ENCODE results near the gene EXOC4. TPM values are rescaled to one million over a fixed set of nuclear protein-coding genes. Genes with fewer than 3 reads are reported as not detected.

EXOC4 gene
- total RNA-seq, 1 experiment from 2014 or later: 71.0 TPM

DNA sequence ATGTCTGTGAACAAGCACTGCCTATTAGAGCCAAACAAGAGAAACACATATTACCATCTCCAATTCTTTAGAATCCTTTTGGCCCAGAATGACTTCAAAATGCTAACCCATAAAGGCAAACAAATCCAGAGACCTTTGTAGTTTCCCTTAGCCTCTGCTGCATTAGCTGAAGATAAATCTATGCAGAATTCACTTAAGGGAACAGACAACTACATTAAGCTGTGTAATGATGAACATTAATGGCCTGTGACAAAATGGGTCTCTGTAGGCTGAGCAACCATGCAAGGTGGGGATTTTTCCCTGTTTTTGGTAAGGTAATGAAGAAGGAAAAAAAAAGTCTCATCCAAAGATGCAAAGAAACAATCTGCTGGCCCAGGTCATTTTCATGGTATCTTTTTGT is 411.6 kb downstream of the EXOC4 start:
- in situ Hi-C loops (cut with HindIII; ENCODE audit: low pct_unique_long_range_greater_than_20kb, low sequenced_read_pairs): no loop called here
- CTCF ChIA-PET: no interaction called here

DNA sequence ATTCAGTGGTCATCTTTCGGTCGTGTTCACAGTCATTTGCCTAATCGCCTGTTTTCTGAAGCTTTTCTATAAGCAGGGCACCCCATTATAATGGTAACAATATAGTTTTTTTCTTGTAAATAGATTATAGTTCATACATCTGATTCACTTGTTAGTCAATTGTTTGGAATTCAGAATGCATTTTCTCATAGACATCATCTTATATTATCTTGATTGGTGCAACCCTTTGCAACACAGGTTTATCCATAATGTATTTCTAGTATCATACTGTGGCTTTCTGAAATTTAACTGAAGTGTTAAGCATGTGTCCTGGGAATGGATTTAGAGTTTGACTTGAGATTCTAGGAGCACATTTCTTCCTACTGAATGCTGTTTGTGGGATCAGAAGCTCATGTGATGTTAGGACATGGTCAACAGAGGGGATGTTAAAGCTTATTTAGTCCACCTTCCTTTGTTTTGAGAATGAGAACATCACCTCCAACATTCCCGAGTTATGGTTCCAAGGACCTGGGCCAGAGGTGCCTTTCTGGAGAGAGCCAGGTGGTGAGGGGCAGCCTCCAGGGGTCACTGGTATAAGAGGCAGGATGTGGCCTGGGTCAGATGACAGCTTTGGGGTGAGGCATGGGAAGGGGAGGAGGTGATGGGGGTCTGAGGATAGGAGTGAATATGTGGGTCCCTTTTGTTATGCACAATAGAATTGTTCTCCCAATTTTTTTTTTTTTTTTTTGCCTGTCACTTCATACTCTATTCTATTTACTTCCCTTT is 415.6 kb downstream of the EXOC4 start:
- Histone ChIP-seq H3K36me3 (ENCODE audit: control insufficient read depth, insufficient read depth, low read length) (no peaks in the 10 kb centered on the region), H3K27me3 (ENCODE audit: control insufficient read depth, insufficient read depth, low read length) (no peaks in the 10 kb centered on the region), H3K27ac (ENCODE audit: low read length) (no peak overlapping the region), H3K4me1 (ENCODE audit: control insufficient read depth, insufficient read depth, low read length) (no peaks in the 10 kb centered on the region), H3K9me3 (ENCODE audit: control insufficient read depth, insufficient read depth, low read depth, low read length) (no peaks in the 10 kb centered on the region), H3K4me3 (ENCODE audit: low read depth in 2 of 2, low read length in 2 of 2) (no peak overlapping the region)
- CTCF ChIA-PET: no interaction called here
- TF ChIP-seq POLR2AphosphoS5 (IDR thresholded peaks at IDR 0.05; ENCODE audit: low read depth, low read length) (no peak), SIN3A (IDR thresholded peaks at IDR 0.05; ENCODE audit: borderline replicate concordance, insufficient read depth, low read depth, low read length) (no peak), TCF7L2 (IDR thresholded peaks at IDR 0.05; ENCODE audit: low read depth, low read length) (no peak)
- TF ChIP-seq, protein P1, sequence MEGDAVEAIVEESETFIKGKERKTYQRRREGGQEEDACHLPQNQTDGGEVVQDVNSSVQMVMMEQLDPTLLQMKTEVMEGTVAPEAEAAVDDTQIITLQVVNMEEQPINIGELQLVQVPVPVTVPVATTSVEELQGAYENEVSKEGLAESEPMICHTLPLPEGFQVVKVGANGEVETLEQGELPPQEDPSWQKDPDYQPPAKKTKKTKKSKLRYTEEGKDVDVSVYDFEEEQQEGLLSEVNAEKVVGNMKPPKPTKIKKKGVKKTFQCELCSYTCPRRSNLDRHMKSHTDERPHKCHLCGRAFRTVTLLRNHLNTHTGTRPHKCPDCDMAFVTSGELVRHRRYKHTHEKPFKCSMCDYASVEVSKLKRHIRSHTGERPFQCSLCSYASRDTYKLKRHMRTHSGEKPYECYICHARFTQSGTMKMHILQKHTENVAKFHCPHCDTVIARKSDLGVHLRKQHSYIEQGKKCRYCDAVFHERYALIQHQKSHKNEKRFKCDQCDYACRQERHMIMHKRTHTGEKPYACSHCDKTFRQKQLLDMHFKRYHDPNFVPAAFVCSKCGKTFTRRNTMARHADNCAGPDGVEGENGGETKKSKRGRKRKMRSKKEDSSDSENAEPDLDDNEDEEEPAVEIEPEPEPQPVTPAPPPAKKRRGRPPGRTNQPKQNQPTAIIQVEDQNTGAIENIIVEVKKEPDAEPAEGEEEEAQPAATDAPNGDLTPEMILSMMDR (IDR thresholded peaks at IDR 0.05): no peak
- TF ChIP-seq, protein P2, sequence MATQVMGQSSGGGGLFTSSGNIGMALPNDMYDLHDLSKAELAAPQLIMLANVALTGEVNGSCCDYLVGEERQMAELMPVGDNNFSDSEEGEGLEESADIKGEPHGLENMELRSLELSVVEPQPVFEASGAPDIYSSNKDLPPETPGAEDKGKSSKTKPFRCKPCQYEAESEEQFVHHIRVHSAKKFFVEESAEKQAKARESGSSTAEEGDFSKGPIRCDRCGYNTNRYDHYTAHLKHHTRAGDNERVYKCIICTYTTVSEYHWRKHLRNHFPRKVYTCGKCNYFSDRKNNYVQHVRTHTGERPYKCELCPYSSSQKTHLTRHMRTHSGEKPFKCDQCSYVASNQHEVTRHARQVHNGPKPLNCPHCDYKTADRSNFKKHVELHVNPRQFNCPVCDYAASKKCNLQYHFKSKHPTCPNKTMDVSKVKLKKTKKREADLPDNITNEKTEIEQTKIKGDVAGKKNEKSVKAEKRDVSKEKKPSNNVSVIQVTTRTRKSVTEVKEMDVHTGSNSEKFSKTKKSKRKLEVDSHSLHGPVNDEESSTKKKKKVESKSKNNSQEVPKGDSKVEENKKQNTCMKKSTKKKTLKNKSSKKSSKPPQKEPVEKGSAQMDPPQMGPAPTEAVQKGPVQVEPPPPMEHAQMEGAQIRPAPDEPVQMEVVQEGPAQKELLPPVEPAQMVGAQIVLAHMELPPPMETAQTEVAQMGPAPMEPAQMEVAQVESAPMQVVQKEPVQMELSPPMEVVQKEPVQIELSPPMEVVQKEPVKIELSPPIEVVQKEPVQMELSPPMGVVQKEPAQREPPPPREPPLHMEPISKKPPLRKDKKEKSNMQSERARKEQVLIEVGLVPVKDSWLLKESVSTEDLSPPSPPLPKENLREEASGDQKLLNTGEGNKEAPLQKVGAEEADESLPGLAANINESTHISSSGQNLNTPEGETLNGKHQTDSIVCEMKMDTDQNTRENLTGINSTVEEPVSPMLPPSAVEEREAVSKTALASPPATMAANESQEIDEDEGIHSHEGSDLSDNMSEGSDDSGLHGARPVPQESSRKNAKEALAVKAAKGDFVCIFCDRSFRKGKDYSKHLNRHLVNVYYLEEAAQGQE (IDR thresholded peaks at IDR 0.05; ENCODE audit: insufficient read depth in 1 of 2, low read depth in 2 of 2, low read length in 1 of 2): no peak
- in situ Hi-C loops (cut with HindIII; ENCODE audit: low pct_unique_long_range_greater_than_20kb, low sequenced_read_pairs): no loop called here
- no peak for ATAC-seq
- BruUV-seq (replicated peaks): no TSS peak
- POLR2A ChIA-PET: no interaction called here
- intact Hi-C loops (cut with micrococcal nuclease; ENCODE audit: unreplicated experiment): no loop called here
- no peak for DNase-seq (ENCODE audit: low read depth, low spot score)

More for the DNA sequence above, 411.6 kb downstream of the EXOC4 start:
- ATAC-seq: no peak
- POLR2A ChIA-PET: no interaction called here
- TF ChIP-seq POLR2AphosphoS5 (IDR thresholded peaks at IDR 0.05; ENCODE audit: low read depth, low read length) (no peak), TCF7L2 (IDR thresholded peaks at IDR 0.05; ENCODE audit: low read depth, low read length) (no peak), SIN3A (IDR thresholded peaks at IDR 0.05; ENCODE audit: borderline replicate concordance, insufficient read depth, low read depth, low read length) (no peak)
- TF ChIP-seq, protein P1 (IDR thresholded peaks at IDR 0.05): no peak
- TF ChIP-seq, protein P2 (IDR thresholded peaks at IDR 0.05; ENCODE audit: insufficient read depth in 1 of 2, low read depth in 2 of 2, low read length in 1 of 2): no peak
- intact Hi-C loops (cut with micrococcal nuclease; ENCODE audit: unreplicated experiment): no loop called here
- no peaks in the 10 kb centered on the region for H3K27me3 ChIP-seq (ENCODE audit: control insufficient read depth, insufficient read depth, low read length)
- no peaks in the 10 kb centered on the region for H3K9me3 ChIP-seq (ENCODE audit: control insufficient read depth, insufficient read depth, low read depth, low read length)
- H3K27ac ChIP-seq (ENCODE audit: low read length): no peak overlapping the region
- DNase-seq (ENCODE audit: low read depth, low spot score): no peak
- no TSS peak for BruUV-seq (replicated peaks)
- no peaks in the 10 kb centered on the region for H3K36me3 ChIP-seq (ENCODE audit: control insufficient read depth, insufficient read depth, low read length)
- no peak overlapping the region for H3K4me3 ChIP-seq (ENCODE audit: low read depth in 2 of 2, low read length in 2 of 2)
- H3K4me1 ChIP-seq (ENCODE audit: control insufficient read depth, insufficient read depth, low read length): no peaks in the 10 kb centered on the region

All from Panc1 (cell line).